PFSK-1 (cell line): Measurements from ENCODE around the gene WASF1. TPM values are rescaled to one million over a fixed set of nuclear protein-coding genes. Genes with fewer than 3 reads are reported as not detected.
A peak's percentile ranks its signal among the peaks of the same experiment; 100 is the strongest.

ENCODE experiments used
- FOXP2 ChIP-seq: optimal IDR thresholded peaks from 2 replicates; pipeline ENCODE3; 2011; ENCODE audit warnings: borderline replicate concordance, control low read depth, inconsistent platforms; ENCODE audit not compliant: insufficient read depth; ENCODE audit errors: extremely low read length, extremely low read depth
- POLR2AphosphoS5 ChIP-seq: IDR thresholded peaks from 2 replicates; pipeline ENCODE4 v1.6.1; 2012; ENCODE audit warnings: low read depth, mild to moderate bottlenecking, control low read depth, low read length, moderate library complexity
- SIN3A ChIP-seq: IDR thresholded peaks from 2 replicates; pipeline ENCODE4 v1.6.1; 2012; ENCODE audit warnings: mild to moderate bottlenecking, low read length, moderate library complexity, borderline replicate concordance; ENCODE audit not compliant: insufficient read depth
- TAF1 ChIP-seq: IDR thresholded peaks from 2 replicates; pipeline ENCODE4 v1.6.1; 2012; ENCODE audit warnings: low read length, control low read depth, borderline replicate concordance; ENCODE audit not compliant: insufficient read depth
- polyA plus RNA-seq: library from polyadenylated mRNA; unstranded; fragments of >200 nt; gene quantifications from one replicate; pipeline ENCODE4 v1.2.1, GENCODE V29; 2012; ENCODE audit warnings: low read depth, missing spikeins; ENCODE audit not compliant: insufficient read length
- TF ChIP-seq, protein P1 (sequence below), 2 experiments: IDR thresholded peaks; 2 replicates each; pipeline versions ENCODE4 v1.6.1 to v1.8.0; 2011 to 2012; ENCODE audit warnings: low read depth in 2 of 2, low read length in 2 of 2, control low read depth in 1 of 2, inconsistent platforms in 1 of 2, mild to moderate bottlenecking in 1 of 2, moderate library complexity in 1 of 2; ENCODE audit not compliant: insufficient read depth in 1 of 2

WASF1 gene
- polyA plus RNA-seq = 16.8 TPM

DNA sequence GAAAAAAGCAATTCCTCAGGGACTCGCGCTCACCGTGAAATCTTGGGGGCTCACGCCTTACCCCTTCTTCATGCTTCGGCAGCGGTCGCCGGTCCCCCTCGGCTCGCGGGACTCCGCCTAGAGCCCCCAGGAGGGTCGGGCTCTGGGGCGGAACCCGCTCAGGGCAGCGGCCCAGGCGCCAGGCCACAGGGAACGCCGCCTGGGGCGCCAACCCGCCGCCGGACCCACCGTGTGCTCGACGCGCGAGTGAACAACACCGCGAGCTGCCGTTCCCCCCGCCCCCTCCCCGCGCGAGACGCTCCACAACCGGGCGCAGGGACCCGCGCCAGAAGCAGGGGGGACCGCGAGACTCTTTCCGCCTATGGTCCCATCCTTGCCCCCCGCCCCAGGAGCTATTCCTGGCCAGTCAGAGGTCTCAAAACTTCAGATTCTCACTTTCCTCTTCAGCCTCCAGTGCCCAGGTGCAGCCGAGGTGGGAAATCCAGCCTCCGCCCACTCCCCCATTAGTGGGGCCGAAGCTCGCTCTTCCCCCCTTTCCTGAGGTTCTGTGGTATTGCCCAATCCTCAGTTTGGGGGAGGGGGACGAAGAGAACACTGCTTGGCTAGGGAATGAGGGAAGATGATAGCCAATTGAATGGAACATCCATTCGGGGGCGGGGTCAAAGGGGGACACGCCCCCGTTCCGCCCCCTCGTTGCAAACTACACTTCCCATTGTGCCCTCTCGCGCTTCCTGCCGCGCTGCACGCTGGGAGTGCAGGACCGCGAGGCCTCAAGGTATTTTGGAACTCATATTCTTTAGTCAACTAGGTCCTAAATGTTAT, at the start of gene WASF1:
TSS of gene WASF1 (minus strand) at position 265 of the 822 bp plus-strand sequence. CDS start 52,069 bp downstream, outside the sequence.
- TF ChIP-seq TAF1 (peak; percentile 84; the same call in 1 of the 2 replicates), POLR2AphosphoS5 (peak; percentile 89), SIN3A (0 out of 2 replicates have a peak, but pooled peaks have one; percentile 17), FOXP2 (peak; percentile 82)
- TF ChIP-seq, protein P1, sequence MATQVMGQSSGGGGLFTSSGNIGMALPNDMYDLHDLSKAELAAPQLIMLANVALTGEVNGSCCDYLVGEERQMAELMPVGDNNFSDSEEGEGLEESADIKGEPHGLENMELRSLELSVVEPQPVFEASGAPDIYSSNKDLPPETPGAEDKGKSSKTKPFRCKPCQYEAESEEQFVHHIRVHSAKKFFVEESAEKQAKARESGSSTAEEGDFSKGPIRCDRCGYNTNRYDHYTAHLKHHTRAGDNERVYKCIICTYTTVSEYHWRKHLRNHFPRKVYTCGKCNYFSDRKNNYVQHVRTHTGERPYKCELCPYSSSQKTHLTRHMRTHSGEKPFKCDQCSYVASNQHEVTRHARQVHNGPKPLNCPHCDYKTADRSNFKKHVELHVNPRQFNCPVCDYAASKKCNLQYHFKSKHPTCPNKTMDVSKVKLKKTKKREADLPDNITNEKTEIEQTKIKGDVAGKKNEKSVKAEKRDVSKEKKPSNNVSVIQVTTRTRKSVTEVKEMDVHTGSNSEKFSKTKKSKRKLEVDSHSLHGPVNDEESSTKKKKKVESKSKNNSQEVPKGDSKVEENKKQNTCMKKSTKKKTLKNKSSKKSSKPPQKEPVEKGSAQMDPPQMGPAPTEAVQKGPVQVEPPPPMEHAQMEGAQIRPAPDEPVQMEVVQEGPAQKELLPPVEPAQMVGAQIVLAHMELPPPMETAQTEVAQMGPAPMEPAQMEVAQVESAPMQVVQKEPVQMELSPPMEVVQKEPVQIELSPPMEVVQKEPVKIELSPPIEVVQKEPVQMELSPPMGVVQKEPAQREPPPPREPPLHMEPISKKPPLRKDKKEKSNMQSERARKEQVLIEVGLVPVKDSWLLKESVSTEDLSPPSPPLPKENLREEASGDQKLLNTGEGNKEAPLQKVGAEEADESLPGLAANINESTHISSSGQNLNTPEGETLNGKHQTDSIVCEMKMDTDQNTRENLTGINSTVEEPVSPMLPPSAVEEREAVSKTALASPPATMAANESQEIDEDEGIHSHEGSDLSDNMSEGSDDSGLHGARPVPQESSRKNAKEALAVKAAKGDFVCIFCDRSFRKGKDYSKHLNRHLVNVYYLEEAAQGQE (IDR thresholded peaks at IDR 0.05; ENCODE audit: insufficient read depth in 1 of 2, low read depth in 2 of 2, low read length in 2 of 2) = no peak

DNA sequence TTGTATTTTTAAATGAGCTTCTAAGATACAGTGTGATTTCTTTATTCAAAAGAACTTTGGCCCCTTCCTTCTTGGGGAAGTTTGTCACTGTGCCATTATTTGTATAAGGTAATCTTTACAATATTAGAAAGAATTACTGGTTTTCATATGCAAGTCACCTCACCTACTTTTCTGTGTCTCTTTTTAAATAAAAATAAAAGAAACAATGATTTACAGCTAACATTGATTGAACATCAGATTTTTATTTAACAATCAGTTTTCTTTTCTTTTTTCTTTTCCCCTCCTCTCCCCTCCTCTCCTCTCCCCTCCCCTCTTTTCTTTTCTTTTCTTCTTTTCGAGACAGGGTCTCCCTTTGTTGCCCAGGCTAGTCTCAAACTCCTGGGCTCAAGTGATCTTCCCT, 46.8 kb upstream of the WASF1 start:
- no peak for TF ChIP-seq FOXP2
- TF ChIP-seq POLR2AphosphoS5 = no peak
- TF ChIP-seq SIN3A = no peak
- TF ChIP-seq, protein P1 (IDR thresholded peaks at IDR 0.05; ENCODE audit: insufficient read depth in 1 of 2, low read depth in 2 of 2, low read length in 2 of 2) = no peak
- no peak for TF ChIP-seq TAF1

DNA sequence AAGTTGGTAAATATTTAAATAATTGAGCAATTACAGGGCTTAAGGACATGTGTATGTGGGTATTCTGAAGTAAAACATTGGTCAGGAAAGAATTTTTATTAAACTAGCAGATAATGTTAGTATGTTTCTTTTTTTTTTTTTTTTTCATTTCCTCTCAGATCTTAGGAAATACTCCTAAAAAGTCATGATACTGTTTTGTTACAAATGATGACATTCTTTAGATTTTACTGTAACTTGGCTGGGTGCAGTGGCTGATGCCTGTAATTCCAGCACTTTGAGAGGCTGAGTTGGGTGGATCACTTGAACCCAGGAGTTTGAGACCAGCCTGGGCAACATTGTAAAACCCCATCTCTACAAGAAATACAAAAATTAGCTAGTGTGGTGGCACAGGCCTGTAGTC, 42.3 kb upstream of the WASF1 start:
- TF ChIP-seq, protein P1 (IDR thresholded peaks at IDR 0.05; ENCODE audit: insufficient read depth in 1 of 2, low read depth in 2 of 2, low read length in 2 of 2) = no peak
- no peak for TF ChIP-seq POLR2AphosphoS5
- no peak for TF ChIP-seq TAF1
- TF ChIP-seq SIN3A = no peak
- no peak for TF ChIP-seq FOXP2

DNA sequence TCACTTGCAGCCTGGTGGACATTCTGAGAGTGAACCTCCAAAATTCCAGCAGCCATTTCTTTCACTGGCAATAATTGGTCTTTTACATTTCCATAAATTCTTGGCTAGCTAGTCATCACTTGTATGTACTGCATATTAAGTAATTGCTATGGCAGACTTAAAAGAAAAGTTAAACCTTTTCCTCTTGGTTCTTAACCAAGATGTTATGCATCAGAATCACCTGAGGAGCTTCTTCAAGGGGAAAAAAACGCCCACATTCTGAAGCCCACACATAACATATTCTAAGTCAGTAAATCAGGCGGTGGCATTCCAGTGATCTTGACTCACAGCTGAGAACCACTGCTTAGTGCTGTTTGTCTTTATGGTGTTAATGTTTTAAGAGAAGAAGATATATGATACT, 37.8 kb upstream of the WASF1 start:
- TF ChIP-seq, protein P1 (IDR thresholded peaks at IDR 0.05; ENCODE audit: insufficient read depth in 1 of 2, low read depth in 2 of 2, low read length in 2 of 2) = no peak
- TF ChIP-seq SIN3A (no peak), POLR2AphosphoS5 (no peak), TAF1 (no peak), FOXP2 (no peak)

GRCh38 chr6:110216140-110216539, 36.7 kb upstream of the WASF1 start:
- TF ChIP-seq, protein P1 (IDR thresholded peaks at IDR 0.05; ENCODE audit: insufficient read depth in 1 of 2, low read depth in 2 of 2, low read length in 2 of 2) = no peak
- TF ChIP-seq FOXP2 = no peak
- TF ChIP-seq TAF1 = no peak
- no peak for TF ChIP-seq POLR2AphosphoS5
- no peak for TF ChIP-seq SIN3A
